D721Med (cell line): ENCODE measurements around the gene UBE2G2.

Source experiments
- DNase-seq: peaks from one replicate; pipeline ENCODE4 v3.0.0; 2011; ENCODE audit warnings: low spot score; ENCODE audit not compliant: insufficient read length
- FAIRE-seq: peaks from 2 replicates; lab custom pipeline; 2011; peaks lifted over from hg19 to GRCh38; lab: Jason Lieb, UNC
- CTCF ChIP-seq: IDR thresholded peaks from 2 replicates; pipeline ENCODE4 v1.5.1; 2012; ENCODE audit warnings: mild to moderate bottlenecking, control low read depth; ENCODE audit not compliant: insufficient read depth; ENCODE audit errors: missing control alignments

The UBE2G2 gene

DNA sequence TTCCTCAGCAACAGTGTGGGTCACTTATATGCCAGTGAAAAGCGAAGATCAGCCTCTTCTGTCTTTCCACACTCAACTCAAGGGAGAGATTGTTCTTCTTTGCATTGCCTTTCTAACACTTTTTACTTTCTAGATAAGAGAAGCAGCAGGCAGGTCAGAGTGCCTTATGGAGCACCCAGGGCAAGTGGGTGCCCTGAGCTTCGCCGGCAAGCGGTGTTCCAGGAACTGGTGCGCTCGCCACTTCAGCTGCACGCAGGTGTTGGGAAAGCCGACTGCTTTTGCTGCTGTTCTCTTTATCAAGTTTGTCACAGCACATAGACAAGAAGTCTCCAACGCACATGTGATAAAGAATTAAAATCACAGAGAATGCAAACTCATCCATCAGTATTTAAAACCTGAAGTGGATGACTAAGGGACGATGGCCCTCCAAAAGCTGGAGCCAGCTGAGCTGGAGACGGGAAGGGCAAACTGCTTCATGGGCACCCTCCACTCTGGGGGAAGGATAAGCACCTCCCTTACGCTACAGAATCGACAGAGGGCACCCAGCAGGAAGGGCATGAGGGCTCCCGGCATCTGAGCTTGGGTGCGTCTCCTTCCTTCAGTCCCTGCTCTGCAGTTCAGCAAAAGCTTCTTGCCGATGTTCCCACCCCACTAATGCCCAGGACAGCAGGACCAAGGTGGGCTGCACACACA lies 20.7 kb downstream of the UBE2G2 start:
- TF ChIP-seq CTCF = no peak
- FAIRE-seq (no peak), DNase-seq (no peak)

DNA sequence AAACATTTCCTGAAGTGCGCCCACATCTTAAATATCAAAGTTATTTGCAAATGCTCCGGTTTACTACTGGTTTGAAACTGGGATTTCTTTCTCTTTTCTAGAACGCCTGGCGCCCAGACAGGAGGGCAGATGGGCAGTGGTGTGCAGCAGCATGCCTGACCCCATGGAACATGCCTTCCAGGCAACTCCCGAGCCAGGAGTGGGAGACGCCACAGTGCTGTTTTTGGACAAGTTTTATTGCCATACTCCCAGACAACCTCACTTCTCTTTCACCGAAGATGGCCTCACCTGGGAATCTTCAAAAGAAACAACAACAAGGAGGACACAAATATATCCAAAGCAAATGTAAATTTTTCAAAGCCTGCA lies 21.5 kb downstream of the UBE2G2 start:
- FAIRE-seq = no peak
- TF ChIP-seq CTCF = no peak
- no peak for DNase-seq

- FAIRE-seq (no peak), DNase-seq (no peak)
- TF ChIP-seq CTCF = no peak
Measured at GRCh38 chr21:44779417-44780136, 22.0 kb downstream of the UBE2G2 start.

- FAIRE-seq (no peak), DNase-seq (no peak)
- TF ChIP-seq CTCF = no peak
Measured at GRCh38 chr21:44778983-44779382, 22.6 kb downstream of the UBE2G2 start.

DNA sequence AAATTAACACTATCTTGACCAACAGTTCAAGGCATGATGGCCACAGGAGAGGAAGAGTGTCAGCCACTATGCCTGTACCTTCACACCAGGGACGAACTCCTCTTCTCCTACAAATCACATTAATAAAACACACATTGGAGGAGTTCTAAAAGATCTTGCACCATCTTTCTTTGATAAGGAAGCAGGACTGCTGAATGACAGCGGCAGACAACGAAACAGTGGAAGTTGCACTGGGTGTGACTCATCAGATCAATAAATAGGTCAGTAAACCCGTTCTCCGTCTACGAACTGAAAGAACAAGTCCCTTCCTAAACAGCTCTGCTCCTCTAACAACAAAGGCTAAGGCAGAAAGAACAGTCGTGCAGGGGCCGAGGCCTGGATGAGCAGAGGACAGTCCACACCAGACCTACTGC lies 23.1 kb downstream of the UBE2G2 start:
- FAIRE-seq (no peak), DNase-seq (no peak)
- TF ChIP-seq CTCF = no peak

- FAIRE-seq (no peak), DNase-seq (no peak)
- no peak for TF ChIP-seq CTCF
Measured at GRCh38 chr21:44778094-44778493, 23.5 kb downstream of the UBE2G2 start.

DNA sequence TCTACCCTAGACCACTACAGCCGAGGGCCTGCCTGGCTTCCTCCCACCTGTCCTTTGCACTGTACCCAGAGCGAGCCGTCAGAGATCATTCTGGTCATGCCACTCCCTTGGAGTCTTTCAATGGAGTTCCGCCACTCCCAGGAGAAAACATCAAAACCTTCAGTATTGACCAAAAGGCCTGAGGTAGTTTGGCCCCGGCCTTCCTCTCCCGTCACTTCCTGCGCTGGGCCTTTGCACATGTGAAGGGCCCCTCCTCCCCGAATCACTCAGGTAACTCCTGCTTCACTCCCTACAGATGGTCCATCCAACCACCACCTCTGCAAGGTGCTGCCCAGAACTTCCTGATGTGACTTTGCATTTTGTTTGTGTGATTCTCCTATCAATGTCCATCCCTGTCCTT lies 26.6 kb downstream of the UBE2G2 start:
- no peak for TF ChIP-seq CTCF
- DNase-seq (no peak), FAIRE-seq (no peak)
